Cardiac septum (tissue), 1 donor: ENCODE data around the gene AFF3. TPM values are rescaled to one million over a fixed set of nuclear protein-coding genes. Genes with fewer than 3 reads are reported as not detected.

Source experiments
- total RNA-seq: library from RNA; stranded (reverse); fragmentation: NEBNext Ultra II Directional; extraction: Animal tissue kit (Norgen Biotek cat#: 25700); gene quantifications from one replicate; pipeline ENCODE4 v1.2.1, GENCODE V29; 2021
- donor health status: DM: no; HTN: no; CAD: no.

AFF3 gene
- total RNA-seq, 1 donor from 2014 or later = 6.7 TPM

Other genes starting within 250 kb of the AFF3 start
- 24.5 TPM for gene LONRF2, start 179.9 kb upstream of the AFF3 start, total RNA-seq